ENCODE measurements around the gene PELO.
"Not testable (repeated sequence)": the region's sequence is repeated elsewhere in the genome, so short reads cannot be mapped to it uniquely, and the experiment has no call there.

Gene PELO

DNA sequence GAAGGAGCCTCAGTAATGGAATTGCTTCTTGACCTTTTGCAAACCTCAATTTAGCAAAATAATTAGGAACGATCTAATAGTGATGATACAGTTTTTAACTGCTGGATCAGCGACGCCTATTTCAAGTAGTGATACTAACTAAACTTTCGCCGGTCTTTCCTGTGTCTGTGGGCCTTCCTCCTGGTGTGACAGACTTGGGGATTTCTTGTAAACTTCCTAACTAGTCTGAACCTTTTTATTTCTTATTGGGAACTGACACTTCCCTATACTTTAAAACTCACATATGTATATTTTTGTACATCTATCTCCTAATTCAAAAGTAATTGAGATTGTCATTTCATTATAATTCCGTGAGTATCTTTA is 15.2 kb downstream of the PELO start:
- DNase-seq: no peak

DNA sequence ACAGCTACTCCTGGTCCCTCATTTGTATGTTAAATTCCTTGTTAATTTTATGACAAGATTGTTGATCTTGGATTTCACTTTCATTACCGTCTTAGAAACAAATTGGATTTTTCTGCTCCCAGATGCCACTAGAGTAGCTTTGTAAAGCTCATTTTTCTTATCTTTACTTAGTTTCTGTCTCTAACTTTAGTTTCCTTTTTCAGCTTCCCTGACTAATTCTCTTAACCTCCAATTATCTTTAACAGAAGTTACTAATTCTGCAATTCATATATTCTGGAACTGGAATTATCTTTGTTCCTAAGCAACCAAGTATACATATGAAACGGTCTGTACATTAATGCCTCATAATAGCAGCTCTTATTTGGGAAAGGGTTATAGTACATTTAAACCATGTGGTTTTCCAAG is 16.7 kb downstream of the PELO start:
- no peak for DNase-seq

DNA sequence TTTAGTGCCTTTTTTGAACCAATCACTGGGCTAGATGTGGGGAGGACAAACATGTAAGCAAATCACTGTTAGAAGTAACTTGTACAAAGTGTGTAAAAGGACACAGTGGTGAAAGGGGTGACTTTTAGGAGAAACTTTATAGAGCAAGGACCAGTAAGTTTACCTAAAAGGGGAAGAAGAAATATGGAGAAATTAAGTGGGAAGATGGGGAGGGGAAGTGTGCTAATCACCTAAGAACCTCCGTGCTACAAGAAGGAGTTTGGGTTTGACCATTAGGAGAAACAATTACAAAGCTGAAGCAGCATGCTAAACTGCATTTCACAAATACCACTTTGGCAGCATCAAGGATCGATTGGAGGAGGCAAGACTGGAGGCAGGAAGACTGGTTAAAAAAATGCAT is 17.3 kb downstream of the PELO start:
- DNase-seq: no peak

DNA sequence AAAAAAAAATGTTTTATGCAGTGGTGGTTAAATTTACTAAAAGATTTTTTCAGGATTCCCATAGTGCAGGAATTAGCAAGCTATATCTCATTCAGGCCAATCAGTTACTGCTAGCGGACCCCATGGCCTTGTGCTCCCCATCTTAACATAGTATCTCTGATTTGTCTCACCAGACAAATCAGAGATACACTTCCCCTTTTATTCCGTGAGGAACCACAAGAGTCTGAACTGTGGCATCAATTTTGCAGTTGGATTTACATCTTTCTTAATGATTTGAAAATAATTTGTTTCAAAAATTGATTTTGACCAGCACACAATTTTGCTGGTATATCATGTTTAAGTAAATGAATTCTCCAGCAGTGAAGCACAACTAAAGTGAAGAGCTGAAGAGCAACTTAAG is 17.9 kb downstream of the PELO start:
- DNase-seq: no peak

DNA sequence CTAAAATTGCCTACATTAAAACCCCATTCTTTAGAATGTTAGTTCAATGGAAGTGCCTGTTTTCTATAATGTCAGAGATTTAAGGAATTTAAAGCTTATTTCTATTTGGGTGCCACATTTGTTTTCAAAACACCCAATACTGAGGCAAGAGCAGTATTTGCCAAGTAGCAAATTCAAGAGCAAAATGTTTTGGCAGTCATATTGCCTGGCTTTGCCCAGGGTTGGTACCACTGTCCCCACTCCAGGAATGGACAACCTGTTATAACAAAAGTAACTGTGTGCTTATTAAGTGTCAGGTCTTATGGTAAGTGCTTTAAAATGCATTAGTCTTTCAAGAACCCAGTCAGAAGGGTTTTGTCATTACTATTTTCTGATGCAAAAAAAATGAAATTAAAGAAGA is 19.3 kb downstream of the PELO start:
- DNase-seq: no peak

DNA sequence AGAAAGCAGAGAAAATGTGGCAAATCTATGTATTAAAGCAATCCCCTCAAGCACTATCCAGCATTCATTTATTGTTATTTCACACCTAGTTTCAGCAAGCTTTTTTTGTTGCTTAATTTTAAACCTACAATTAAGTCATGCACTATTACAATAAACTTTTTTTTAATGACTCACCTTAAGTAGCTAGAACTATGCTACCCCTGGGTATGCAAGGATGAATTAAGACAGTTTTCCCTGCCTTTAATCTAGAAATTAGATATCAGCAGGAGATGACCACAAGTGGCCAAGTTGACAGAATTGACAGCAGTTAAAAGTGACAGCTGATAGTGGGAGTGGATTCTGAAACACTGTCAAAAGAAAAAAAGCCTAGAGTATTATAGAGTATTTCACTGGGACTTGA is 20.0 kb downstream of the PELO start:
- no peak for DNase-seq

DNA sequence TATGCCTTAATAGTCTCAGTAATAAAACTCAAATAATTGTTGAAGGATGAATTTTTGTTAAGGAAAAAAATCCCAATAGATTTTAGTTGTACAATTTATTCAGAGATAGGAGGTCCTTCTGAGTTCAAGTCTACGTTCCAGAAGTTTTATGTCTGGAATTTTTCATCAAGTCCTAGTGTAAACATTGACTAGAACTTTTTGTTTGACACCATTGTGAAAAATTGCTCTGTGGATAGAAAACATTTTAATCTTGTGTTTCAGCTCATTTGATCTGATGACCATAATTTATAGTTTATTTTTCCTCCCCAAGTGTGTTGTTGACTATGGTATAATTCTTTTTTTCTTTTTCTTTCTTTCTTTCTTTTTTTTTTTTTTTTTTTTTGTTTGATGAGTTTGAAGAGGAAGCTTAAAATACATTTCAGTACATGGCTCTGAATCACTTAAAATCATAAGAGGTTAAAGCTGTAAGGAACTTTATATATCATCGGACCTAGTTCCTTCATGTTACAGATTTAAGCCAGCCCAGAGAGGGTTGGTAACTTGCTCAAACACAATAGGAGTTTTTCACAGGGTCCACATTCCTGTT is 20.7 kb downstream of the PELO start:
- no peak for DNase-seq

DNA sequence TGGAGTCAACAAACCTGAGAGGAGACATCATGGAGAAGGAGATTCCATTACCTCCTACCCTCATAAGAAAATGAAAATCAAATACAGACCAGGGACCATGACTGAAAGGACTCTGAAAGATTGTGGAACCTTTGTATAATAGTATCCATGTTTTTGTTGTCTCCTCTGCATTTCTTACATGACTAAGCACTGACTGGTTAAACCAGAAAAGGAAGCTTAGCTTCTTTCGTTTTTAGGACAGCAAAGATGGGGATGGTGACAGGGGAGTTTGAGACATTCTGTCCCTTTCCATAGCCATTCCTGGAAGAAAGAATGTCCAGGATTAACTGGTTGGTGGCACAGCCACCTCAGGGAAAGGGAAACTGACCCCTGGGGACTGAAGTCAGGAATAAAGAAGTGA is 22.2 kb downstream of the PELO start:
- no peak for DNase-seq

DNA sequence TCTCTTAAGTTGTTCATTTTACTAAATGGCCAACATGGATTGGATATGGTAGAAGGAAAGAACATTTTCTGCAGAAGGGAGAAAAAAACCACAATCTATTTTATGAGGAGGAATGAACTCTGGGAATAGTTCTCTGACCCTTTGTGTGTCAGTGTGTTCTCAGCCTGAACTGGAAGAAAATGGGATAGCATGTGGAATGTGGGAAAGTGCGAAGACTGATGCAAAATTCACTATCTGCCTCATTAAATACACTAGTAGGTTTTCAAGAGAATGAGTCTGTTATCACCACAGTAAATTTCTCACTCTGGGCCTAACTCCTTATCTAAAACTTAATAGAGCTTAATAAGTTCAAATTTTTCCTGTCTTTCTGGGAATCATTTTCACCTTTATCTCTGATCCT is 22.7 kb downstream of the PELO start:
- no peak for DNase-seq

DNA sequence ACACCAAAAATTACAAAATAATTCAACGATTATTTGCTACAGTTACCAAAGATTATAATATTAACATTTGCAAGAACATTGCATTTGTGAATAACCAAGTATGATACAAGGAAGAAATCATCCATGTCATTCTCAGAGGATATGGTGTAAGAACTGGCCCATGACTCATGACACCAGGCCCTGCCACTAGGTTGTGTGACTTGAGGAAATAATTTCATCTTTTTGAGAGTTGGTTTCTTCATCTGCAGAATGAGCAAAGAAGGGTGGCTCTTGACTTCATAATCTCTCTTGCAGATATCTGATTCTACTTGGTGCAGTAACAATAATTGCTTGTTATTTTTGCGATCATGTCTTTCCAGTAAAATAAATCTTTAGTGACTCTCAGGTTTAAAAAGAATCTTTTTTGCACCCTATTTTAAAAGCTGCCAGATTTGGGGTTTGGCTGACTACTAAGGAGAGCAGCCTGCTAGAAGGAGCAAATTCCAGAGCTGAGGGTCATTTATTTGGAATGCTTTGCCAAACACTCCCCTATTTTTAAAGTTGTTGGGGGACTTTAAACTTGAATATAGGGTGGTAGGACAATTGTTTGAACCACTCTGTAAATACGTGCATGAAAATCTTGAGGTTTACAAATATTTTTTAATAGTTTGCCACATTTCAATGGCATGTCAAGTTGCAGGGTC is 23.5 kb downstream of the PELO start:
- no peak for DNase-seq

GRCh38 chr5:52814352-52815148 is 26.8 kb downstream of the PELO start:
- DNase-seq: no peak

- no peak for DNase-seq
Observed at GRCh38 chr5:52817818-52818217, 30.1 kb downstream of the PELO start.

DNA sequence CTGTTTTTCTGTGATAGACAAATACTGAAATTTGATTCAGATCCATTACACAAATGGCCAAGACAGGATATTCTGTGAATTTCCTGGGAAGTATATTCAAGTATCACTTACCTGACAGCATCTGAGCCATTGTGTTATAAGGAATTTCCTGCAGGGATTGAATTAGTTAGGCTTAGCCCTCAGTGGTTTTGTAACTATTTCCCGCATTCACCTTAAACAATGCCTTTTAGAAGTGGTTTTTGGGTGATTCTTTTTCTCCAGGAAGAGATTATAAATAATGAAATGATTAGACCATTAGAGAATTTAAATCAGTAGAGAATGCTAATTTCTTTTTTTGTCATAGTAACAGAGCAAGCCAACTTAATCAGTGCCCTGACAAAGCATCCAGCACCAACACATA is 30.6 kb downstream of the PELO start:
- no peak for DNase-seq

- not testable (repeated sequence) for DNase-seq
Observed at GRCh38 chr5:52818807-52819206, 31.1 kb downstream of the PELO start.

DNA sequence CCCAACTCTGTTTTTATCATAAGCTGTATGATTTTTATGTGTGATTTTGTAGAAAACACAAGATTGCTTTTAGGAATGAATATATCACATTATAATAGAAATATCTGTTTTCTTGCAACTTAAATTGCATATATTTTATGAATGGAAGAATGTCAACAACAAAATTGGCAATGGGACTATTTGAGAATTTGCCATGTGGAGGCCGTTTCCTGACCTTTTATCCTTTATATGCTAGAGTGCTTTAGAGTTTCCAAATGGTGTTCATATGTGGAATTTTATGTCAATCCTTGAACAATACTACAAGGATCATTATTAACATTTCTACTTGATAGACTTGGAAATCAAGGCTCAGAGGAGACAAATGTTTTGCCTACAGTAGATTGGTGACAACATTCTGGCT is 34.2 kb downstream of the PELO start:
- no peak for DNase-seq

GRCh38 chr5:52822437-52822836 is 34.7 kb downstream of the PELO start:
- no peak for DNase-seq

- DNase-seq: no peak
Observed at GRCh38 chr5:52824827-52825226, 37.1 kb downstream of the PELO start.

- no peak for DNase-seq
Observed at GRCh38 chr5:52825826-52826225, 38.1 kb downstream of the PELO start.

GRCh38 chr5:52827815-52828214 is 40.1 kb downstream of the PELO start:
- no peak for DNase-seq

DNA sequence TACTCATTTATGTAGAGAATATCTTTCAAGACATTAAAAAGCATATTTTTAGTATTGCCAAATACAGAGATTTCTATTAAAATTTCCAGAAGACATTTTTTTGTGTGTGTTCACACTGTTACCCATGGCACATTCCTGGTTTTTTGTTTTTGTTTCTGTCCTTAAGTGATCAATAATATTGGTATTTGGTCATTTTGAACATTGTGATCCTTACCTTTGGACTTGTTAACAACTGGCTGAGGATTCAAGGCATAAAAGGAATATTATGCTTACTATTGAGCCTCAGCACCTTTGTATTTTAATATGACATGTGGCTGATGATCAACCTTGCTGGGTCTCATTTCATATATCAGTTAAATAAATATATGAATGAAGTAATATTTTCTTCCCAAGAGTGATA is 41.9 kb downstream of the PELO start:
- DNase-seq: no peak

- no peak for DNase-seq
Observed at GRCh38 chr5:52830650-52831049, 42.9 kb downstream of the PELO start.

DNA sequence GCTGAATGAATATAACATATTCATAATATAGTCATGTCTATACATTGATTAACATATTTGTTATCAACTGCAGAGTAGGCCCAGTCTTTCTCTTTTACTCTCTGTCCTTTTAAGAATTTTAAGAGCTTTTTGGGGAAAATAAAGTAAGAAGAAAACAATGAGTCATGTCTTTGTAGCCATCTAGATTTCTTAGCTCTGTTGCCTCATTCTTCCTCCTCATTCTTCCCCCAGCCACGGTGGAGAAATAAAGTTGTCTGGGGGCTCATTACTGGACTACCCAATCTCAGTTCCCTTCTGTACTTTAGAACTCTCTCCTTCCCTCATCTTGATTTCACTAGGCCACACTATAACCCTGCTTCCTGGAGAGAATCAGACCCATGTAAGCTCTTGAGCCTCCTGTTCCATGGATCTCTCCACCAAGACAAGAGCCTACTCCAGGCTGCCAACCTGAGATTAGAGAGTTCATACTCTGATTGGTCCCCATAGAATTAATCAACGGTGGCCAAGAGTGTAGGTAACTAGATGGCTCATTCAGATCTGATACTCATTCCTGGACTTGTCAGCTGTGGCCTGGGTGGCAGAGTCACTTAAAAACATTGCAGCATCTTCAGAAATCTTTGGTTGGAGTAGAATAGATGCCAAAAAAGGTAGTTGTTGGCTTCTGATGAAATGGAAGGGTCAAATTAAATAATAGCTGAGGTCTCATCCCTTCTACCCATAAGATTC is 44.2 kb downstream of the PELO start:
- no peak for DNase-seq

- no peak for DNase-seq
Observed at GRCh38 chr5:52834320-52834719, 46.6 kb downstream of the PELO start.

- DNase-seq: no peak
Observed at GRCh38 chr5:52837068-52837467, 49.4 kb downstream of the PELO start.

Data from NCI-H1105 (cell line).